ENCODE results near the gene ZBBX. TPM values are rescaled to one million over a fixed set of nuclear protein-coding genes. Genes with fewer than 3 reads are reported as not detected.
A peak's percentile ranks its signal among the peaks of the same experiment; 100 is the strongest.
"Not testable (repeated sequence)": the region's sequence is repeated elsewhere in the genome, so short reads cannot be mapped to it uniquely, and the experiment has no call there.

ZBBX gene, protein sequence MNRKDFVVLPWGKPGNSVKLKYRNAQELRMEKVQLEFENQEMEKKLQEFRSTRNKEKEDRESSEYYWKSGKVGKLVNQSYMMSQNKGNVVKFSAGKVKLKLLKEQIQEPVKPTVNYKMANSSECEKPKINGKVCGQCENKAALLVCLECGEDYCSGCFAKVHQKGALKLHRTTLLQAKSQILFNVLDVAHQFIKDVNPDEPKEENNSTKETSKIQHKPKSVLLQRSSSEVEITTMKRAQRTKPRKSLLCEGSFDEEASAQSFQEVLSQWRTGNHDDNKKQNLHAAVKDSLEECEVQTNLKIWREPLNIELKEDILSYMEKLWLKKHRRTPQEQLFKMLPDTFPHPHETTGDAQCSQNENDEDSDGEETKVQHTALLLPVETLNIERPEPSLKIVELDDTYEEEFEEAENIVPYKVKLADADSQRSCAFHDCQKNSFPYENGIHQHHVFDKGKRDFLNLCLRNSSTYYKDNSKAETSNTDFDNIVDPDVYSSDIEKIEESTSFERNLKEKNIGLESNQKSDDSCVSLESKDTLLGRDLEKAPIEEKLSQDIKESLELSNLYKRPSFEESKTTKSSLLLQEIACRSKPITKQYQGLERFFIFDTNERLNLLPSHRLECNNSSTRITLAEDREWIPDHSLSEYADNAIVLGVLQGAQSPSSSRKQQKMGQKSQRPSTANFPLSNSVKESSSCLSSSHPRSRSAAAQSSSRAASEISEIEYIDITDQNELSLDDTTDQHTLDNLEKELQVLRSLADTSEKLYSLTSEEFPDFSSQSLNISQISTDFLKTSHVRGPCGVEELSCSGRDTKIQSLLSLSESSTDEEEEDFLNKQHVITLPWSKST
- not detected for total RNA-seq

DNA sequence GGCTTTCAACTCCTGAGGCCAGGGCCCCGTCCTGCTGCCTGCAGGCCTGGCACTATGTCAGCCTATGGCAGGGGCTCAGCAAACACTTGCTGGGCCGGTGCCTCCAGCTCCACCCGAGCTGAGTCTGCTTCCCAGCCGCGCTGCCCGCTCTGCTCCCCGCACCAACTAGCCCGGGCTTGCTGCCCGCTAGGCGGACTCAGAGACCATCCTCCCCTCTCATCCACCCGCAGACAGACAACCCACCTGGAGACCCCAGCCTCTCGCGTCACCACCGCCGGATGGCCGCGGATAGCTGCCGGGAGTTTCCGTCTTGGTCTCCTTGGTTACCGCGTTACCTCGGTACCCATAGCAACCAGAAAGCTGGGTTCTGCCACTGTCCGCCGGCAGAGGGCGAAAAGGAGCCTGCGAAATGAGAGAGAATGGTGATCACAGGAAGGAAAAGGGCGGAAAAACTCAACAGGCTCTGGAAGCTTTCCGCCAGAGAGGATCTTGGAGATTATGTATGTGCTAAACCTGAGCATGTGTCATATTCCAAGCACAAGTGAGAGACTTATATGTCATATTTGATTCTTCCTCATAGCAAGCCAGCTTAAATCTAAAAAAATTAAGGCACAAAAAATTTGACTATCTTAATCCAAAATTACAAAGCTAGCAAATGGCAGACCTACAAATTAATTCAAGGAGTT, at the start of gene ZBBX:
Gene ZBBX (minus strand): TSS at position 294 of the 686 bp plus-strand sequence. CDS start 7,396 bp downstream, outside the sequence.
- Histone ChIP-seq H3K4me1 (ENCODE audit: insufficient read depth, low read length) (peaks cover 7% of the 10 kb centered on the region), H3K9me3 (ENCODE audit: low read depth, low read length) (no peaks in the 10 kb centered on the region), H3K4me3 (ENCODE audit: low read length) (peak within 1 kb of the TSS; percentile 5), H3K27me3 (ENCODE audit: insufficient read depth, low read length) (no peaks in the 10 kb centered on the region)

DNA sequence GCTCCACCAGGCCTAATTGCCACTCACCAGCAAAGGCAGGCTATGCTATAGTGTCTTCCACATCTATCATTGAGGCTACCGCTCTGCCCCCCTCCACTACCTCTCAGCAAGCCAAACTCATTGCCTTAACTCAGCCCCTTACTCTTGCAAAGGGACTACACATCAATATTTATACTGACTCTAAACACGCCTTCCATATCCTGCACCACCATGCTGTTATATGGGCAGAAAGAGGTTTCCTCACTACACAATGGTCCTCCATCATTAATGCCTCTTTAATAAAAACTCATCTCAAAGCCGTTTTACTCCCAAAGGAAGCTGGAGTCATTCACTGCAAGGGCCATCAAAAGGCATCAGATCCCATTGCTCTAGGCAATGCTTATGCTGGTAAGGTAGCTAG, 46.9 kb upstream of the ZBBX start:
- not testable (repeated sequence) for H3K4me3 ChIP-seq (ENCODE audit: low read length); H3K4me1 ChIP-seq (ENCODE audit: insufficient read depth, low read length); H3K27me3 ChIP-seq (ENCODE audit: insufficient read depth, low read length); H3K9me3 ChIP-seq (ENCODE audit: low read depth, low read length)

DNA sequence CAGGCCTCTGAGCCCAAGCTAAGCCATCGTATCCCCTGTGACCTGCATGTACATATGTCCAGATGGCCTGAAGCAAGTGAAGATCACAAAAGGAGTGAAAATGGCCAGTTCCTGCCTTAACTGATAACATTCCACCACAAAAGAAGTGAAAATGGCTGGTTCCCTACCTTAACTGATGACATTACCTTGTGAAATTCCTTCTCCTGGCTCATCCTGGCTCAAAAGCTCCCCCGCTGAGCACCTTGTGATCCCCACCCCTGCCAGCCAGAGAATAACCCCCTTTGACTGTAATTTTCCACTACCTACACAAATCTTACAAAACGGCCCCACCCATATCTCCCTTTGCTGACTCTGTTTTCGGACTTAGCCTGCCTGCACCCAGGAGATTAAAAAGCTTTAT, 42.3 kb upstream of the ZBBX start:
- not testable (repeated sequence) for H3K27me3 ChIP-seq (ENCODE audit: insufficient read depth, low read length); H3K9me3 ChIP-seq (ENCODE audit: low read depth, low read length); H3K4me1 ChIP-seq (ENCODE audit: insufficient read depth, low read length); H3K4me3 ChIP-seq (ENCODE audit: low read length)

DNA sequence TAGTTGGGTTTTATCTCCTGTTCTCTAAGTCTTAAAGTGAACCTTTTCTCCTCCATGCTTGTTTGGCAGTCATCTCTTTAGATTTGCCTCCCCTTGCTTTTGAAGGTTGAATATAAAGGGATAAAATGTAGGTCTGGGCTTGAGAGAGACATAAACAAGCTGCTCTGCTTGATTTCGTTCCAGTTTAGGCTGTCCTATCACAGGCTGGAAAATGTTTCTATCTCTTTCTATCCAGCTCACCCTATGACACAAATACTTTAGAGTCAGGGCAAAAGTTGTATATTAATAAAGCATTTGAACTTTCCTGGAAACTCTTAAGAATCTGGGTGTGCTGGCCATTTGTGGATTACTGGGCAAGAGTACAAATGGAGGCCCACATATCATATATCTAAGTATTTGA, 29.5 kb upstream of the ZBBX start:
- Histone ChIP-seq H3K4me1 (ENCODE audit: insufficient read depth, low read length) (no peaks in the 10 kb centered on the region), H3K4me3 (ENCODE audit: low read length) (no peak overlapping the region), H3K27me3 (ENCODE audit: insufficient read depth, low read length) (no peaks in the 10 kb centered on the region), H3K9me3 (ENCODE audit: low read depth, low read length) (no peaks in the 10 kb centered on the region)

DNA sequence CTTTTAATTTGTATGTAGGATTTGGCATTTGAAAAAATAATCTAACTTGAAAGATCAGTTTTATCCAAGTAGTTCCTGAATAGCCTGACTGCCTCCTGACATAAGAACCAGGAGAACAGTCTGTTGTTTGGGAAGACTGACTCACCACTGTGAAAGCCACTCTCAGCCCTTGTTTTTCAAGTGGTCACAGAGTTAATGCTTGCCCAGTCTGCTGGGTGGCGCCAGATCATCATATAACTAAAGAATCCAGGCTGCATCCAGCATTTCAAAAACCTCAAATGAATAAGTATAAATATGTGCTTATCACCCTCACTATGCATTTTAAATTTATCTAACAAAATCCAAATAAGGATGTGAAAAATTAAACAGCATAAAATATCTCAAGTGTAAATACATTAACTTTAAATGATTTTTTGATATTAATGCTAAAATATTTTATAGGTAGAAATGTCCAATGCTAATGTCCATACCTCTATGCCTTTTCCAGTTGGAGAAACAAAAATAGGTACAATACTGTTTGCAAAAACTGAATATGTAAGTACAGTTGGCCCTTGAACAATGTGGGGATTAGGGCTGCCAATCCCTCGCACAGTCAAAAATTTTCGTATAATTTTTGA, 26.9 kb upstream of the ZBBX start:
- Histone ChIP-seq H3K27me3 (ENCODE audit: insufficient read depth, low read length) (no peaks in the 10 kb centered on the region), H3K4me1 (ENCODE audit: insufficient read depth, low read length) (no peaks in the 10 kb centered on the region), H3K4me3 (ENCODE audit: low read length) (no peak overlapping the region), H3K9me3 (ENCODE audit: low read depth, low read length) (no peaks in the 10 kb centered on the region)

DNA sequence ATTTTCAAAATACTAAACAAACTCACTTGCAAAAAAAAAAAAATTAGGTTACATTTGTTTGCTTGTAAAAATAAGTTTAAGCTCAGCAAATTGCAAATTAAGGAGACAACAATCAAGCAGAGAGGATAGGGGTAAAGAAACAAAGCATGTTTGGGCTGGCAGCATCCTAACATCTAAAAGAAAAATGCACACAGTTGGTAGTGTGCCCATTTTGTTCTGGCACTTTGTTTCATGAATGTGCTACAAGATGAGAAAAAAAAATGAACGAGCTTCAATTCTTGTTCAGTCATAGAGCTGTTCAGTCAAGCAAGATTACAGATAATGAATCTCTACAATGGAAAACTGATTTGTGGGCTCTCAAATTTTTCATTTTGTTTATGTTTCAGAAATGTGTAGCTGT, 17.7 kb upstream of the ZBBX start:
- no peak overlapping the region for H3K4me3 ChIP-seq (ENCODE audit: low read length)
- no peaks in the 10 kb centered on the region for H3K27me3 ChIP-seq (ENCODE audit: insufficient read depth, low read length)
- H3K4me1 ChIP-seq (ENCODE audit: insufficient read depth, low read length) = no peaks in the 10 kb centered on the region
- H3K9me3 ChIP-seq (ENCODE audit: low read depth, low read length) = no peaks in the 10 kb centered on the region

DNA sequence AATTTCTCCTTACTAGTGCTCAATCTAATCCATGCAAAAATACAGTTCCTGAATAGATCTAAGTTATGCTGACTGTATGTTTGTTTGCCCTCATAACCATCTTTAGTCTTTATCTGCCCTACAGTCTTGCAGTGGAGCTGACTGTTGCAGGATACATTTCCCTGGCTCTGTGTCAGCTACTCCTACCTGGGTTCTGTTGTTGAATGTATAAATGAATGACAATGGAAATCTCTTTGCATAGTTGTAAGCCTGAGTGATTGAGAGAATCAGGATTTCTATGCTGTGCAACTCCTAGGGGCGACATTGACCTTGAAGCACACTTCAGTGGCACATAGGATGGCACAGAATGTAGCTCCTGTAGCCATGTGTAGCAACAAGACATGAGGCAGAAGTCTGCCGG, 16.0 kb upstream of the ZBBX start:
- Histone ChIP-seq H3K27me3 (ENCODE audit: insufficient read depth, low read length) (no peaks in the 10 kb centered on the region), H3K4me3 (ENCODE audit: low read length) (no peak overlapping the region), H3K4me1 (ENCODE audit: insufficient read depth, low read length) (no peaks in the 10 kb centered on the region), H3K9me3 (ENCODE audit: low read depth, low read length) (no peaks in the 10 kb centered on the region)

DNA sequence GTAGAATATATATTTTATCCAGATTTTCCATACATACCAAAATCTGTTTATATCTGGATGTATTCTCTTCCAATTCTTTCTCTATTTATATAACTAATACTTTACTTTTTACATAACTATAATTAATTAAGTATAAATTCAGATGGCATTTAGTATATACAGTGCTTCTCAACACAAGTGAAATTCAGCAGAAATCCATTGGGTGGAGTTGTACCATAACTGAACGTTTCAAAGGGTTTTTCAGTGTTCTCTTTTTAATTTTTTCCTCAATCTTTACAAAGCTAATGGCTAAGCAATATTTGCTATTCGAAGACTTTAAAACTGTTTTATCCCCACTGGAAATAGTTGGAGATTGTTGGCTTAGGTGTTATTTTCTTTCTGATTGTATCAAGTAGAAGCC, 13.9 kb upstream of the ZBBX start:
- Histone ChIP-seq H3K27me3 (ENCODE audit: insufficient read depth, low read length) (no peaks in the 10 kb centered on the region), H3K4me1 (ENCODE audit: insufficient read depth, low read length) (no peaks in the 10 kb centered on the region), H3K4me3 (ENCODE audit: low read length) (no peak overlapping the region), H3K9me3 (ENCODE audit: low read depth, low read length) (no peaks in the 10 kb centered on the region)

DNA sequence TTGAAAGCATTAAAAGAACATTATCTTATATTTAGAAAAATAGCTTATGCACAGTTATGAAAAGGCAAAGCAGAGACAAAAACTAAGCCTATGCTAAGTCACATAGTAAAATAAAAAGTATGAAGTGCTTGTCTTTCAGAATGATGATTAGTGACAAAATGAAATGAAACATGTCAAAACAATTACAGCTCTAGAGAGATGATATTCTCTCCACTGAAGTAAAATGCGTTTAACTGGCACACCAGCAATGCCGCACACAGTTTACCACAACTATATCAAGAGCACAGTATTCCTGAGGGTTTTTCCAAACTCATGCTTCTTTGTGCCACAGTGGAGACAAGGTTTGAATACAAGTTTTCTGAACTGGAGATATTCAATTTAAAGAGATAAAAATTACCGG, 2.1 kb upstream of the ZBBX start:
- H3K27me3 ChIP-seq (ENCODE audit: insufficient read depth, low read length) = no peaks in the 10 kb centered on the region
- no peak overlapping the region for H3K4me3 ChIP-seq (ENCODE audit: low read length)
- H3K4me1 ChIP-seq (ENCODE audit: insufficient read depth, low read length) = peaks cover 7% of the 10 kb centered on the region
- no peaks in the 10 kb centered on the region for H3K9me3 ChIP-seq (ENCODE audit: low read depth, low read length)

DNA sequence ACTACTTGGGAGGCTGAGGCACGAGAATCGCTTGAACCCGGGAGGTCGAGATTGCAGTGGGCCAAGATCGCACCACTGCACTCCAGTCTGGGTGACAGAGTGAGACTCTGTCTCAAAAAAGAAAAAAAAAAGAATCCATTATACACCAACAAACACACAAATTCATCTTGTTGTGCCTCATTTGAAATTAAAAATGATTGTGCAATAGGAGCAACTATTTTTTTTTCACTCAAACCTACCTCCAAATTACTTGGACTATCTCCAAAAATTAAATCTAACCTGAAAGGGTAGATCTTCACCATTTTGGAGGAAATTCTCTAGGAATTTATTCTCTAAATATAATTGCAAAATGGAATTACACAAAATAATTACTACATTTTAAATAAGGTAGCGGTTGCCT, 4.6 kb downstream of the ZBBX start:
- Histone ChIP-seq H3K4me1 (ENCODE audit: insufficient read depth, low read length) (peaks cover 7% of the 10 kb centered on the region), H3K9me3 (ENCODE audit: low read depth, low read length) (no peaks in the 10 kb centered on the region), H3K4me3 (ENCODE audit: low read length) (no peak overlapping the region), H3K27me3 (ENCODE audit: insufficient read depth, low read length) (no peaks in the 10 kb centered on the region)

DNA sequence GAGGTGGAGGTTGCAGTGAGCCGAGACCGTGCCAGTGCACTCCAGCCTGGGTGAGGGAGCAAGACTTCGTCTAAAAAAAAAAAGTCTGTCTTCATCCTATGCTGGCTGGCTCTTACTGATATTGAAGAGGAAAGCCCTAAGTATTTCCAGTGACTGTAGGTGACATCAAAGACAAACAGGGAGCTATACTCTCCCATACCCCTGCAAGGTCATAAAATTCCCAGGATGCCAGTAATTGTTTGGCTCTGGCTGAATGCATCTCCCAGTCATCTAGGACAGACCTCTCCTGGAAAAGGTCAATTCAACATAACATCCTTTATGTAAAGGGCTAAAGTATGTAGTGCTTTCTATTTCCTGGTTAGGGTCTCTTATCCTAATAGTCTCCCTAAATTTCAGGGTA, 8.0 kb downstream of the ZBBX start:
- no peaks in the 10 kb centered on the region for H3K9me3 ChIP-seq (ENCODE audit: low read depth, low read length)
- H3K4me3 ChIP-seq (ENCODE audit: low read length) = no peak overlapping the region
- no peaks in the 10 kb centered on the region for H3K27me3 ChIP-seq (ENCODE audit: insufficient read depth, low read length)
- H3K4me1 ChIP-seq (ENCODE audit: insufficient read depth, low read length) = no peaks in the 10 kb centered on the region

DNA sequence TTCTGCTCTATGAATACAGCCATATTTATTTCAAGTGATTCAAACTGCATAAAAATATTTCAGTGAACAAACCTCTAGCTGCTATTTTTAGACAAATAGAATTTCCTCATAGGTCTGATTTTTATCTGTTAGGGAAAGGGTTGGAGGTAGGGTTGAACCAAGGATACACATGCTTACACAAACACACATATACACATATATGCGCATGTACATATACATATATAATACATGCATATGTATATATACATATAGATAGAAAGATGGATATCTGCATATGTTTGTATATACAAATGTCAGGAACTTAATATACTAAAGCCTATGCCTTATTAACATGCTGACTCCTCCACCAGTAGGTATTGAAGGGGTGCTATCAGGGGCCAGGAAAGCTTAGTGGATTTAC, 18.1 kb downstream of the ZBBX start:
- no peaks in the 10 kb centered on the region for H3K9me3 ChIP-seq (ENCODE audit: low read depth, low read length)
- no peak overlapping the region for H3K4me3 ChIP-seq (ENCODE audit: low read length)
- no peaks in the 10 kb centered on the region for H3K4me1 ChIP-seq (ENCODE audit: insufficient read depth, low read length)
- no peaks in the 10 kb centered on the region for H3K27me3 ChIP-seq (ENCODE audit: insufficient read depth, low read length)

DNA sequence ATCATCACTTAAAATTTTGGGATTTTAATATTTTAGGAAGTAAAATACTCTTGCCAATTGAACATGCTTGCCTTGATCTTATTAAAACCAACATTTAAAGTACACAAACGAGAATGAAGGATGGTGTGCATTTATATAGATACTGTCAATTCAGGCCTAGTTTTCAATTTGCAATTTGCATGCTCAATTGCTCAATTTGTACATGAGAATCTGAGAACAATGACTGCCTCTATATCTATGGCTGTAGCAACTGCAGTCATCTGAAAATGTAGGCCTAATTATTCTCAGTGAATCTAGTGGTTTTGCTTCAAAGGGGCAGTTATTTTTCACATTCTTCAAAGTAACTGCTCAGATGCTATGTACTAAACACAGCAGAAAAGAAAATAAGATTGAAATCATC, 18.8 kb downstream of the ZBBX start:
- Histone ChIP-seq H3K27me3 (ENCODE audit: insufficient read depth, low read length) (no peaks in the 10 kb centered on the region), H3K4me1 (ENCODE audit: insufficient read depth, low read length) (no peaks in the 10 kb centered on the region), H3K9me3 (ENCODE audit: low read depth, low read length) (no peaks in the 10 kb centered on the region), H3K4me3 (ENCODE audit: low read length) (no peak overlapping the region)

DNA sequence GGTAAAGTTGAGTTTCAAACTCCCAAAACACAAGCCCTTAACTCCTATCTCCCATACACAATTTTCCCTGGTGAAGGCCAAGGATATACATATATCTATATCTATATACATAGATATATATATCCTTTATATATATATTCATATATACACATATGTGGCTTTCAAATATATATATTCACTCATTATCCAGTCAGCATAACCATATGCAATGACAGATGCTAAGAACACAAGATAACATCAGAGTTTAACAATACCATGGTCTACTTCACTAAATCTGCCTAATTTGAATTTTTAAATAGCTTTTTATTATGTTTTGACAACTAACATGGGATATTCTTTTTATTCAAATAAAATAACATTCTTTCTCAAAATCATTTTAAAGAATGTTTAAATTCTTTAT, 24.7 kb downstream of the ZBBX start:
- no peaks in the 10 kb centered on the region for H3K4me1 ChIP-seq (ENCODE audit: insufficient read depth, low read length)
- no peaks in the 10 kb centered on the region for H3K9me3 ChIP-seq (ENCODE audit: low read depth, low read length)
- no peak overlapping the region for H3K4me3 ChIP-seq (ENCODE audit: low read length)
- H3K27me3 ChIP-seq (ENCODE audit: insufficient read depth, low read length) = no peaks in the 10 kb centered on the region

DNA sequence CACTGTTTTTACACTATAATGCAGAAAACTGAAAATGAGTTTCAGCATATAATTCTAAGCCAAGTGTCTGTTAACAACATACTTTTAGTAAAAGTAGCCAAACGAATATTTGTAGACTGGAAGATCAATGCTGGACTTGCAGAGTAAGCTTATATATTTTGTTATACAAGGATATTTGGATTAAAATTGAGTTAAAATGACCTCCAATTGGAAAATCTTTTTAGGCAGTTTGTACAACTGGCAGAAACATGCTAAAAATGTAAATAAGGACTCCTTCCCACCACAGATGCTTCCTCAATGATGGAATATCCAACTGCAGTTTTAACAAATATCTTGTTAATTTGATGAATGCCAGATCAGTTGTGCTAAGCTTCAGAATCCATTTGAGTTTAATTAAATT, 25.3 kb downstream of the ZBBX start:
- Histone ChIP-seq H3K9me3 (ENCODE audit: low read depth, low read length) (no peaks in the 10 kb centered on the region), H3K27me3 (ENCODE audit: insufficient read depth, low read length) (no peaks in the 10 kb centered on the region), H3K4me3 (ENCODE audit: low read length) (no peak overlapping the region), H3K4me1 (ENCODE audit: insufficient read depth, low read length) (no peaks in the 10 kb centered on the region)

Data from mononuclear cell (primary cell).